Liver (tissue), 3 donors: ENCODE measurements around the gene DYSF.

Experiments
- CTCF ChIP-seq: fragments of 150-350 bp; IDR thresholded peaks from 2 replicates; pipeline ENCODE4 v1.5.1; 2017; ENCODE audit warnings: improper control_type of control experiment, low read depth, low read length; ENCODE audit not compliant: missing input control
- JUND ChIP-seq, 2 donors: IDR thresholded peaks; 2 replicates each; pipeline ENCODE4 v1.6.1; 2016; ENCODE audit warnings: antibody characterized with exemption in 2 of 2
- RAD21 ChIP-seq, 2 donors: IDR thresholded peaks; 2 replicates each; pipeline ENCODE4 v1.6.1; 2016; ENCODE audit warnings: antibody characterized with exemption in 2 of 2, mild to moderate bottlenecking in 2 of 2
- RXRA ChIP-seq, 2 donors: IDR thresholded peaks; 2 replicates each; pipeline ENCODE4 v1.6.1; 2017 to 2018; ENCODE audit warnings: antibody characterized with exemption in 2 of 2, mild to moderate bottlenecking in 1 of 2
- TAF1 ChIP-seq: conservative IDR thresholded peaks from 2 replicates; pipeline ENCODE4 v1.6.1; 2016; ENCODE audit warnings: antibody characterized with exemption, mild to moderate bottlenecking
- donor health status: healthy.
- donor health status: healthy.

GRCh38 chr2:71600555-71600954, 147.2 kb downstream of the DYSF start:
- TF ChIP-seq CTCF (no peak), RXRA (IDR thresholded peaks at IDR 0.05) (no peak), TAF1 (no peak), JUND (IDR thresholded peaks at IDR 0.05) (no peak), RAD21 (IDR thresholded peaks at IDR 0.05) (no peak)
